Sigmoid colon (tissue), 4 donors: ENCODE data around the gene ALKBH7.
A peak's percentile ranks its signal among the peaks of the same experiment; 100 is the strongest.

Experiments
- CTCF ChIP-seq, 4 experiments: fragments of 450-650 bp in 3 of 4; fragments of 200-600 bp in 1 of 4; IDR thresholded peaks; one replicate each; pipeline ENCODE4 v1.5.1; 2016 to 2019; ENCODE audit warnings: antibody characterized with exemption in 4 of 4, mild to moderate bottlenecking in 3 of 4, moderate library complexity in 2 of 4
- POLR2A ChIP-seq, 2 donors: fragments of 450-650 bp; IDR thresholded peaks; one replicate each; pipeline ENCODE4 v1.6.1; 2016; ENCODE audit warnings: antibody characterized with exemption in 2 of 2, mild to moderate bottlenecking in 2 of 2, moderate library complexity in 2 of 2
- POLR2AphosphoS5 ChIP-seq, 4 donors: sonication (generic); formaldehyde crosslinking; IDR thresholded peaks; one replicate each; pipeline ENCODE4 v1.6.1; 2017; ENCODE audit warnings: antibody characterized with exemption in 4 of 4

GRCh38 chr19:6376512-6377190 is 4.1 kb downstream of the ALKBH7 start:
- TF ChIP-seq CTCF (IDR thresholded peaks at IDR 0.05): no peak
- TF ChIP-seq POLR2AphosphoS5 (IDR thresholded peaks at IDR 0.05): peak in 1 of 4 donors; percentile 15
- no peak for TF ChIP-seq POLR2A (IDR thresholded peaks at IDR 0.05)
